NCI-H2081 treated with DMSO at 0.1 percent for 48 hours (cell line): ENCODE measurements around the gene CHST1.

Experiments
- DNase-seq: peaks from one replicate; lab custom pipeline; 2025; lab: John Stamatoyannopoulos, UW

CHST1 gene

GRCh38 chr11:45674481-45675190 is 9.2 kb upstream of the CHST1 start:
- no peak for DNase-seq

- DNase-seq, result no peak
Observed at GRCh38 chr11:45673441-45673840, 8.0 kb upstream of the CHST1 start.

- no peak for DNase-seq
Observed at GRCh38 chr11:45672593-45672992, 7.2 kb upstream of the CHST1 start.

GRCh38 chr11:45671246-45672171 is 6.1 kb upstream of the CHST1 start:
- no peak for DNase-seq

GRCh38 chr11:45670386-45671135 is 5.1 kb upstream of the CHST1 start:
- no peak for DNase-seq

GRCh38 chr11:45669956-45670355 is 4.5 kb upstream of the CHST1 start:
- no peak for DNase-seq

GRCh38 chr11:45669146-45669545 is 3.7 kb upstream of the CHST1 start:
- DNase-seq, result no peak

GRCh38 chr11:45667929-45668680 is 2.7 kb upstream of the CHST1 start:
- DNase-seq, result no peak

GRCh38 chr11:45666648-45667642 is 1.5 kb upstream of the CHST1 start:
- no peak for DNase-seq

- no peak for DNase-seq
Observed at GRCh38 chr11:45665933-45666647, 668 bp upstream of the CHST1 start.

GRCh38 chr11:45664376-45665205 is 831 bp downstream of the CHST1 start:
- no peak for DNase-seq

- DNase-seq, result no peak
Observed at GRCh38 chr11:45663486-45664375, 1.7 kb downstream of the CHST1 start.

- DNase-seq, result no peak
Observed at GRCh38 chr11:45662665-45663485, 2.5 kb downstream of the CHST1 start.

- DNase-seq, result no peak
Observed at GRCh38 chr11:45662096-45662664, 3.2 kb downstream of the CHST1 start.

GRCh38 chr11:45661439-45662055 is 3.9 kb downstream of the CHST1 start:
- DNase-seq, result no peak
